ENCODE results near the gene ARCN1. TPM values are rescaled to one million over a fixed set of nuclear protein-coding genes. Genes with fewer than 3 reads are reported as not detected.

The ARCN1 gene
- total RNA-seq: 10 to 100 TPM; 71.6 to 95.9 TPM

GRCh38 chr11:118572061-118572980 lies at the start of gene ARCN1:
ARCN1 (plus strand) TSS chr11:118572409; CDS start chr11:118572548, 139 bp downstream.

GRCh38 chr11:118527109-118527508 lies 45.1 kb upstream of the ARCN1 start, which contains the start of gene TTC36:
TTC36 (plus strand) TSS chr11:118527474; CDS start chr11:118527495, 21 bp downstream.

GRCh38 chr11:118530683-118531596 lies 41.3 kb upstream of the ARCN1 start, which contains the start of gene TMEM25:
TMEM25 (plus strand) TSS chr11:118531192; CDS start chr11:118531802, 610 bp downstream.

GRCh38 chr11:118607401-118608359 lies 35.5 kb downstream of the ARCN1 start, which contains the start of gene PHLDB1:
PHLDB1 (plus strand) TSS chr11:118607615; CDS start chr11:118613837, 6,222 bp downstream.

Small RNAs within 50 kb of the gene (small RNA-seq; reads per million reads assigned to genes)
- 0 reads per million in 2 donors for gene RNU6-1157P

Other genes with a start within 250 kb of the ARCN1 start
- gene CD3D, start 229.7 kb upstream of the ARCN1 start, total RNA-seq: not detected
- not detected for gene CD3G, start 228.1 kb upstream of the ARCN1 start, total RNA-seq
- gene UBE4A, start 212.8 kb upstream of the ARCN1 start, total RNA-seq: 10 to 100 TPM; 45.6 to 46.5 TPM
- gene ATP5MG, start 170.8 kb upstream of the ARCN1 start, total RNA-seq: 10 to 100 TPM; 29.9 to 43.0 TPM
- gene KMT2A, start 135.9 kb upstream of the ARCN1 start, total RNA-seq: 10 to 100 TPM; 26.5 to 29.6 TPM
- gene TTC36, start 44.9 kb upstream of the ARCN1 start, total RNA-seq: under 1 TPM in 1 of 2 donors, not detected in 1; 0.34 TPM
- 10 to 100 TPM in 1 of 2 donors, 1 to 10 TPM in 1; 1.3 to 10.3 TPM for gene TMEM25, start 41.2 kb upstream of the ARCN1 start, total RNA-seq
- gene IFT46, start 6.5 kb upstream of the ARCN1 start, total RNA-seq: 10 to 100 TPM; 22.4 to 28.0 TPM
- gene PHLDB1, start 35.2 kb downstream of the ARCN1 start, total RNA-seq: 10 to 100 TPM; 32.0 to 33.3 TPM
- not detected for gene TREH, start 107.2 kb downstream of the ARCN1 start, total RNA-seq
- 10 to 100 TPM; 73.3 to 74.7 TPM for gene DDX6, start 218.8 kb downstream of the ARCN1 start, total RNA-seq